Parathyroid adenoma (tissue), 2 donors: ENCODE data around the gene HDAC9.

Source experiments
- H2AFZ ChIP-seq: fragments of 300-600 bp; sonication (generic); one replicate; pipeline ENCODE4 v1.7.0; 2017; ENCODE audit warnings: antibody characterized with exemption, mild to moderate bottlenecking
- H3K27ac ChIP-seq: fragments of 300-600 bp; sonication (generic); one replicate; pipeline ENCODE4 v1.7.0; 2017
- H3K27me3 ChIP-seq: fragments of 300-600 bp; sonication (generic); one replicate; pipeline ENCODE4 v1.7.0; 2017; ENCODE audit warnings: low read length; ENCODE audit not compliant: control insufficient read depth, insufficient read depth
- H3K36me3 ChIP-seq: fragments of 300-600 bp; sonication (generic); one replicate; pipeline ENCODE4 v1.7.0; 2017; ENCODE audit warnings: low read length; ENCODE audit not compliant: control insufficient read depth, insufficient read depth
- H3K4me1 ChIP-seq: fragments of 300-600 bp; sonication (generic); one replicate; pipeline ENCODE4 v1.7.0; 2017; ENCODE audit warnings: control low read depth
- H3K4me2 ChIP-seq: fragments of 300-600 bp; sonication (generic); one replicate; pipeline ENCODE4 v1.7.0; 2017; ENCODE audit warnings: low read length
- H3K4me3 ChIP-seq: fragments of 300-600 bp; sonication (generic); one replicate; pipeline ENCODE4 v1.7.0; 2017; ENCODE audit warnings: low read depth, low read length
- H3K79me2 ChIP-seq: fragments of 300-600 bp; sonication (generic); one replicate; pipeline ENCODE4 v1.7.0; 2017; ENCODE audit warnings: control low read depth
- H3K9ac ChIP-seq: fragments of 300-600 bp; sonication (generic); one replicate; pipeline ENCODE4 v1.7.0; 2017; ENCODE audit warnings: mild to moderate bottlenecking
- H3K9me3 ChIP-seq: fragments of 300-600 bp; sonication (generic); one replicate; pipeline ENCODE4 v1.7.0; 2017; ENCODE audit warnings: low read length; ENCODE audit not compliant: control insufficient read depth
- CTCF ChIP-seq: fragments of 300-600 bp; sonication (generic); IDR thresholded peaks from one replicate; pipeline ENCODE4 v1.7.0; 2017; ENCODE audit warnings: antibody characterized with exemption, mild to moderate bottlenecking
- donor health status: primary hyperparathyroidism.

Gene HDAC9

GRCh38 chr7:18583305-18583704, 87.8 kb downstream of the HDAC9 start:
- no peaks in the 10 kb centered on the region for H3K79me2 ChIP-seq
- H3K4me2 ChIP-seq, result no peak overlapping the region
- TF ChIP-seq CTCF, result no peak
- H3K27me3 ChIP-seq, result no peaks in the 10 kb centered on the region
- no peak overlapping the region for H3K4me3 ChIP-seq
- no peaks in the 10 kb centered on the region for H3K4me1 ChIP-seq
- H3K9me3 ChIP-seq, result no peaks in the 10 kb centered on the region
- no peak overlapping the region for H3K27ac ChIP-seq
- no peaks in the 10 kb centered on the region for H3K36me3 ChIP-seq
- no peak overlapping the region for H3K9ac ChIP-seq
- no peak overlapping the region for H2AFZ ChIP-seq

DNA sequence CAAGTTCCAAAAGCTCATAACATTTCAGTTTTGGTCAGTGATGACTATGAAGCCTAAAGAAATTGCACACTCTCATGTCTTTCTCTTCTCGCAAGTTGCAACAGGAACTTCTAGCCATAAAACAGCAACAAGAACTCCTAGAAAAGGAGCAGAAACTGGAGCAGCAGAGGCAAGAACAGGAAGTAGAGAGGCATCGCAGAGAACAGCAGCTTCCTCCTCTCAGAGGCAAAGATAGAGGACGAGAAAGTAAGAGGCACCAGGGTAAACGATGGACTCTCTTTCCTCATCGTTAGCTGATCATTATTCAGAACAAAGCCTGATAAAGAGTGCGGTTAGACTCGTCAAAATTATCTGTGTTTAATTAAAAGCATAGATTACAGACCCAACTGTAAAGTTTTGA, 94.7 kb downstream of the HDAC9 start:
- H3K27me3 ChIP-seq, result no peaks in the 10 kb centered on the region
- TF ChIP-seq CTCF, result no peak

DNA sequence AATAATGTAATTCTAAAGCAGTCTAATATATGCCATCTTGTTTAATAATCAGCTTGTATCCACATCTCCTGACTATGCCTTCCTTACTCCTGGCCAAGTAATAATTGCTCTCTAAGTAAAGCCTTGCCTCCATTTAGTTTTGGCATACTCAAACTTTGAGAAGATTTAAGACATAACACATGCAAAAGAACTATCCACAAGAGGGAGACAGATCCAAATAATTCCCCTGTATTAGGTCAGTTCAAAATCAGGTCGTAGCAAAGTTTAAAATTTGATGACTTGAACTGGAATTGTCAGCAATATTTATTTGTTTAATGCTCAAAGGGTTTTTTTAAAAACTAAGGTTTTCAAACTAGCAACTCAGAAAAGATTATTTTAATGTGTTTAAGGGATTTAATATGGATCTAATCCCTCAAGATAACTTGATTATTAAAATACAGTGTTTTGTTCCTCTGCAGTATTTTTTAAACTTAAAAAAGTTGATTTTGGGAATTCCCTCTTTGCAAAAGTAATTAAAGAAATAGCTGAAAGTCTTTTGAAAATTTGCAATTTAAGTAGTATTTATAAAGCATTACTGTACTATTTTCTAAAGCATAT, 95.3 kb downstream of the HDAC9 start:
- no peaks in the 10 kb centered on the region for H3K9me3 ChIP-seq
- TF ChIP-seq CTCF, result peak; percentile 72
- H3K9ac ChIP-seq, result no peak overlapping the region
- no peak overlapping the region for H3K4me3 ChIP-seq
- no peaks in the 10 kb centered on the region for H3K27me3 ChIP-seq
- H3K4me1 ChIP-seq, result no peaks in the 10 kb centered on the region
- no peaks in the 10 kb centered on the region for H3K79me2 ChIP-seq
- H3K36me3 ChIP-seq, result no peaks in the 10 kb centered on the region
- no peak overlapping the region for H3K4me2 ChIP-seq
- H2AFZ ChIP-seq, result no peak overlapping the region
- no peak overlapping the region for H3K27ac ChIP-seq

More for the DNA sequence above, 94.7 kb downstream of the HDAC9 start:
- no peak overlapping the region for H3K4me3 ChIP-seq
- no peaks in the 10 kb centered on the region for H3K9me3 ChIP-seq
- no peaks in the 10 kb centered on the region for H3K4me1 ChIP-seq
- no peak overlapping the region for H3K4me2 ChIP-seq
- H3K36me3 ChIP-seq, result no peaks in the 10 kb centered on the region
- no peak overlapping the region for H2AFZ ChIP-seq
- H3K79me2 ChIP-seq, result no peaks in the 10 kb centered on the region
- no peak overlapping the region for H3K27ac ChIP-seq
- H3K9ac ChIP-seq, result no peak overlapping the region

- no peak overlapping the region for H3K27ac ChIP-seq
- H3K9me3 ChIP-seq, result no peaks in the 10 kb centered on the region
- TF ChIP-seq CTCF, result no peak
- no peak overlapping the region for H3K4me3 ChIP-seq
- no peaks in the 10 kb centered on the region for H3K4me1 ChIP-seq
- H3K36me3 ChIP-seq, result no peaks in the 10 kb centered on the region
- H3K4me2 ChIP-seq, result no peak overlapping the region
- H3K79me2 ChIP-seq, result no peaks in the 10 kb centered on the region
- no peak overlapping the region for H2AFZ ChIP-seq
- H3K9ac ChIP-seq, result no peak overlapping the region
- no peaks in the 10 kb centered on the region for H3K27me3 ChIP-seq
Measured at GRCh38 chr7:18593602-18594279, 98.2 kb downstream of the HDAC9 start.

DNA sequence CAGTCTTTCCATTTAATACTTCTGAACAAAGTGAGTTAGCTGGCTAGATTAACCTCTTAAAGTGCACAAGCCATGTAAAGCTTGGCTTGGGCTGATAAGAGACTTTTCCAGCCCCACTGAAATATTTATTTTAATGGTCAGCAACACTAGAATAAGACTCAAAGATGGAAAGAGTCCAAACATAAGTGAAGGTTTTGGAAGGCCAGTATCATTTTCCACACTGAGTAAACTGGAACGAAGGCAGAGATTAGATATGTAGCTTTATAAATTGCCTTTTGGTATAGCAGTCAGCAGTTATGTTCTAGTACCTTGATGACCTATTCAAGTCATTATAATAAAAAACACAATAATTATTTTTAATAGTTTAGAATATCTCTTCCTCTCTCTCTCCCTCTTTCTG, 102.2 kb downstream of the HDAC9 start:
- Histone ChIP-seq H3K27ac (no peak overlapping the region), H2AFZ (no peak overlapping the region), H3K79me2 (no peaks in the 10 kb centered on the region), H3K9me3 (peaks cover 3% of the 10 kb centered on the region), H3K9ac (no peak overlapping the region), H3K4me2 (no peak overlapping the region), H3K4me3 (no peak overlapping the region), H3K4me1 (no peaks in the 10 kb centered on the region), H3K36me3 (no peaks in the 10 kb centered on the region), H3K27me3 (no peaks in the 10 kb centered on the region)
- no peak for TF ChIP-seq CTCF
